Right hindlimb (tissue), 1 donor: ENCODE results near the gene PRSS27.
"Not testable (repeated sequence)": the region's sequence is repeated elsewhere in the genome, so short reads cannot be mapped to it uniquely, and the experiment has no call there.

Source experiments
- DNase-seq: peaks from one replicate; pipeline ENCODE4 v3.0.0-alpha.2; 2018

Gene PRSS27

DNA sequence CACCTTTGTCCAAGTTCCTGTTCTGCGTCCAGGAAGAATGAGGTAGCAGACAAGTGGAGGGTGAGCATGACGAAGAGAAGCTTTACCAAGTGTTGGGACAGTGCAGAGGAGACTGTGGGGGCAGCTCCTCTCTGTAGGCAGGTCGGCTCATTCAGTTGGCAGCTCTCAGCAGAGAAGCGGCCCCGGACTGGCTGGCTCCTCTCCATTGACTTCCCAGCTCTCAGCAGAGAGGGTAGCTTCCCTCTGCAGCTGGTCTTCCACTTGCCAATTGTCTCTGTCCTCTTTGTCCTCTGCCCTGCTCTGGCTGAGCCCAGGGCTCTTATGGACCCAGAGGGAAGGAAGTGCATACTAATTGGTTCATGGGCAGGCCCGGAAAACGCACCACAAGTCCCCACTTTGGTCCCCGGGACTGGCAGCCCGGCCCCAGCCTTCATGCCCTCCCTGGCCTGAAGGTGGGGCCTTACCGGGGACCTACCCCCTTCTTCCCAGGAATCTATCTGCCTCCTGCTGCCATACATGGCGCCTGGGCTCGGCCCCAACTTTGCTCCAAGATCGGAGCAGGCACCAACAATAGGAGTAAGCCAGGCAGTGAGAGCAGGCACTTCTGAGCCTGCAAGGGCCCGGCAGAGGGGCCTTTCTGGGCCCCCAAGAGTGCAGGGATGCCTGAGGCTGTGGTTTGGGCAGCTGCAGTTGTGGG, 27.6 kb downstream of the PRSS27 start:
- DNase-seq, result peak; percentile 63

DNA sequence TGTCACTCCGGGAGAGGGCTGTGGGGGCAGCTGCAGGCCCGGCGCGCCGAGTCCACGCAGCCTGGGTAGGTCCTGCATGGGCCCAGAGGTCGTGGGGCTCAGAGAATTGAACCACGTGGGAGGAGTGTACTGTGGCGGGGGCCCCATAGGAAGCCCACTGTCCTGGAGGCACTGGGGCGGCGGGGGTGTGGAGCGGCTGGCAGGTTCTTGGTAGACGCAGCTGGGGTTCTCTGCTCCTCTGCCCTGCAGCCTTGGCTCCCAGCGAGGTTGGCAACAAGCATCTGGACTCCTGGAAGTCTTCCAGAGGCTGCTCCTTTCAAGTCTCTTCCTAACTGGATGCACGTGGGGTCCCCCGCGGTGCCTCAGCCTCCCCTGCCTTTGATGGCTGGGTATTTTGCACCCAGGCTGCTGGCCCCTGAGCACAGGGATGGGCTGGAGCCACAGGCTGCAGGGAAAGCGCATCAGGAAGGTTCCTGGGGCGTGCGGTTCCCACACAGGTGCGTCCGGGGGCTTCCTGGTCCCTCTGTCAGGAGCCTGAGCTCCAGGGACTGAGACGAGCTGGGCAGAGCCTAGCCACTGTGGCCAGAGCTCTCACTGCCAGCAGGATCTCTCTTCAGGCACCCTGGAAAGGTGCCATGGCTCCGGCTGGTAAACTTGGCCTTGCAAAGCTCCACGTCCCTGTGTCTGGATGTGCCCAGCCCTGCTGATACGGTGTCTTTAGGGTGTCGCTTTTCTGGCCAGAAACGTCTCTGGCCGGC, 28.4 kb downstream of the PRSS27 start:
- no peak for DNase-seq

DNA sequence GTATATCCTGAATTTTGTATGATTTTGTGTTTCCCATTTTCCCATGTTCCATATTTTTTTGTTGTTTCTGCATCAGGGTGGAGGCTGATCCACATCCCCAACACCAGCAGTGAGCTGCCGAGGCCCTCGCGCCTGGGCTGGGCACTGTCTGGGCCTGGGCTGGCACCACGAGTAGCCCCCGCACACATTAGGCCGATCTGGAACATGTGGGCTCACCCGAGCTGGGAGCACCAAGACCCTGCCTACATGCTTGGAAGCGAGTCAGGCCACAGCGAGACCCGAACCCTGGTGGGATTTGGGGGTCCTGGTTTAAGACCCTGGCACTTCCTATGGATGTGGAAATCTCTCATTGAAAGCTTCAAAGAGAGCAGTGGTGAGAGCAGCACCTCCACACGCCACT, 29.2 kb downstream of the PRSS27 start:
- no peak for DNase-seq

DNA sequence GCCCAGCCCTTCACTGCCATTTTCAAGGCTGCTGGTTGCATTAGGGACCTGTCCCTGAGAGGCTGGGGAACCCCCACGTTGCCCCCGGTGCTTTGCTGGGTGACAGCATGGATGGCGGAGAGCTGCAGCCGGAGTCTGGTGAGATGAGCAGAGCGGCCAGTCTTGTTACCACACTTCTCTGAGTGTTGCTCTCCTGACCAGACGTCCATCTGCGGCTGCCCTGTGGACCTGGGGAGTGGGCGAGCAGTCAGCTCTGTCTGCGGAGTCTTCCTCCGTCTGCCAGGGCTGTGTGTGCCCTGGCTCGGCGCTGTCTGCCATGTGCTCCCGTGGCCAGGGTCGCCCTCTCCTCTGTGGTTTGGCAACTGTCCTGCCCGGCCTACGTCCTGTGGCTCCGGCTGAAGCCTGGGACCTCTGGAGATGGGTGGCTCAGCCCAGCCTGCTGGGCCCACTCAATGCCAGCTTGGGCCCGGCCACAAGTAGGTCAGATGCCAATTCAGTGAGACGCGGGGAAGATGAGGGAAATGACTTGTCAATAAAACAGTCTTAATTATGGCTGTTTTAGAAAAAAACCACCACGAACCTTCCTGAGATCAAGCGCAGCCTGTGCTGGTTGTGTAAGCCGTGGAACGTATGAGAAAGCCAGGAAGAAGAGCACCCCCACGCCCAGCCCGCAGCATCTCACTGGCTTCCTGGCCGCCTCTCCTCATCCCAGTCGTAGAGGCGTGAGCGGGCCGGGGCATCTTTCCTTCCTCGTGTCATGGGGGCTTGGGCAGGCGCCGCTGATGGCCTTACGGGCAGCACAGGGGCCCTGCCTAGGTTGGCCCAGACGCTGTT, 29.8 kb downstream of the PRSS27 start:
- no peak for DNase-seq

DNA sequence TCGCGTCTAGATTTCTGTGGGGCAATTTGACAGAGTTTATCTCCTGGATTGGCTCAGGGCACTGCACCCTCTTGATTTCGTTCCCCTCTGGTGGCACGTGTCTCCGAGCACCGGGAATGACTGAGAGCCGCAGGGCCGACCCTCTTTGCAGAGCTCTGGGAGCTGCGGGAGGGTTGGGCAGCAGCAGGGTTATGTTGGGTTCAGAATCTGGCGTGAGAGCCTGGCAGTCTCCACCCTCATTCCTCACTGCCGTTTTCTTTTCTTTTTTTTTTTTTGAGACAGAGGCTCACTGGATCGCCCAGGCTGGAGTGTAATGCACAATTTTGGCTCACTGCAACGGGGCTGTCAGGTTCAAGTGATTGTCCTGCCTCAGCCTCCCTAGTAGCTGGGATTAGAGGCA, 30.6 kb downstream of the PRSS27 start:
- not testable (repeated sequence) for DNase-seq

DNA sequence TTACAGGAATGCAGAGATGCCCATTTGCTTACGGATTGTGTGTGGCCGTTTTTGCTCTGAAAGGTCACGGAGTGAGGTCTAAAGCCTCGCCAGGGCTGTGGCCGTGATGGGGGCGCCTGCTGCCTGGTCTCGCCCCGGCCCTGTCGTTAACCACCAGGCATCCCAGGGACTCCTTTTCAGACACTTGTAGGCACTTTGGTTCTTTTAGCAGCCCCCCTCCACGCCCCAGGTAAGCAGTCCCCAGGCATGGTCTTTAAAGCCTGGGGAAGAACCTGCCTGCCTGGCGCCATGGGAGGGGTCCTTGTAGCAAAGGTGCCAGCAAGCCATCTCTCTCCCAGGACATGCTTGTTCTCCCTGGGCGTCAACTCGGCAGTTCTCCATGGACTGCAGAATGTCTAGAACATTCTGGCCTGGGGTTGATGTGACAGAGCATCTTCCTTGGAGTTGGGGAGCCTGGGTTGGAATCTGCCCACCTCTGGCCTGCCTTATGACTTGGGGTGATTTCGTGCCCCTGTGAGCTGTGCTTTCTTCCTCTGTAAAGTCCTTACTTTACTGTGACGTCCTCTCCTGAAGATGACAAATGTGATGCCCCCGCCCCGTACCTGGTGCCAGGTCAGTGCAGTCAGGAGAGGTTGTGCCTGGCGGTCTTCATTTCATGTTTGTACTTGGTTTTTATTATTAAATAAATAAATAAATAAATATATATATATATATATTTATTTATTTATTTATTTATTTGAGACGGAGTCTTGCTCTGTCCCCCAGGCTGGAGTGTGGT, 32.3 kb downstream of the PRSS27 start:
- no peak for DNase-seq

DNA sequence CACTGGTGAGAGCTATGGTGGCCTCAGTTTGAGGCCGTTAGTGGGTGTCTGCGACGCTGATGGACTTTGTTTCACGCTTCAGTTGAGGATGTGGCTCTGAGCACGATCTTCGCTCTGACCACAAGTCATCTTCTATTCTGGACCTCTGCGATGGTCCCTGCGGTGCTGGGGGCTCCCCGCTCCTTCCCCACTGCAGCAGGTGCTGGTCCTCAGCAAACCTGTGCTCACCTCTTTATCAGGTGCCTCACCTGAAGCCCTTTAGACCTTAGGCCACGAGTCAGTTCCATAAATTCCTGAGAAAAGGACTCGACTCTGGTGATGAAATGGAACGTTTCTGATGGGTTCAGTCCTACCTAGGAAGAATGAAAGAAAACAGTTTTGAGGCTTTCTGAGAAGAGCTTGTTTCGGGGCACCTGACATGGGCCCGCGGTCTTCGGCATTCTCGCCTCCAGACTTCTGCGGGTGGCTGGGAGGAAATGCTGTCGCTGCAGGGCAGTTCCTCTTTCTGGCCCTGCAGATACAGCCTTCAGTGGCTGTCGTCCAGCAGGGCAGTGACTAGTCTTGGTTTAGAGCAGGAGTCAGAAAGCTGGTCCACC, 33.0 kb downstream of the PRSS27 start:
- no peak for DNase-seq

DNA sequence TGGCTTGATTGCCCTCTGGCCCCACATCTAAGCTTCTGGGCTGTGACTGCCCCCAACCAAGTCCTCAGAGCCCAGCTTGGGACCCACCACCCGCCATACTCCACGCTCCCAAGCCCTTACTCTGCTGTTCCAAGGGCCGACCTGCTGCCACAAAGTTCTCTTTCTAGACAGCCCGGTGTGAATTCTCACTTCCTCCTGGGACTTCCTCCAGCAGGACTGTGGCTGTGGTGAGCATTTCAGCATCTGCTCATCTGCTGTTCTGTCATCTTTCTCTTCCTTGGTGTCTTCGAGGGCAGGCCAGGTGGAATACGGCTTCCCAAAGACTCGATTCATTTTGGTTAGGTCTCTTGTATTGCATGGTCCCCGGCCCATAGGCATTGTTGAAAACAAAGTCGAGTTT, 33.9 kb downstream of the PRSS27 start:
- not testable (repeated sequence) for DNase-seq

DNA sequence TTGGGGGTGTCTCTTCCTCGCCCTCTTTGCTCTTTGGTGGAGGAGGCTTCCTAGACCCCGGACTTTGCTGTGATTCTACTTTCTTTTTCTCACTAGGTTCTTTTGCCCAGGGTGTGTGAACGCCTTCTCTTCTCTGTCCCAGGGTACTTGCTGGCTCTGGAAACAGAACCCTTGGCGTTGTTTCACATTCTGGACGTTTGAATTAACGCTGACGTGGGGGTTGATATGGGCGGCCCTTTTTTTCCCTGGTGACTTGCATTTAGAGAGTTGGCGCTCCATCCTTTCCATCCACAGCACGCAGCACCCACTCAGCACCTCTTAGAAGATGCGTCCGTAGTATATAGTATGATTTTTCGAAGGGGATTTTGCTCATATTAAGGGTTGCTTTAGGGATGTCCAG, 37.0 kb downstream of the PRSS27 start:
- not testable (repeated sequence) for DNase-seq

DNA sequence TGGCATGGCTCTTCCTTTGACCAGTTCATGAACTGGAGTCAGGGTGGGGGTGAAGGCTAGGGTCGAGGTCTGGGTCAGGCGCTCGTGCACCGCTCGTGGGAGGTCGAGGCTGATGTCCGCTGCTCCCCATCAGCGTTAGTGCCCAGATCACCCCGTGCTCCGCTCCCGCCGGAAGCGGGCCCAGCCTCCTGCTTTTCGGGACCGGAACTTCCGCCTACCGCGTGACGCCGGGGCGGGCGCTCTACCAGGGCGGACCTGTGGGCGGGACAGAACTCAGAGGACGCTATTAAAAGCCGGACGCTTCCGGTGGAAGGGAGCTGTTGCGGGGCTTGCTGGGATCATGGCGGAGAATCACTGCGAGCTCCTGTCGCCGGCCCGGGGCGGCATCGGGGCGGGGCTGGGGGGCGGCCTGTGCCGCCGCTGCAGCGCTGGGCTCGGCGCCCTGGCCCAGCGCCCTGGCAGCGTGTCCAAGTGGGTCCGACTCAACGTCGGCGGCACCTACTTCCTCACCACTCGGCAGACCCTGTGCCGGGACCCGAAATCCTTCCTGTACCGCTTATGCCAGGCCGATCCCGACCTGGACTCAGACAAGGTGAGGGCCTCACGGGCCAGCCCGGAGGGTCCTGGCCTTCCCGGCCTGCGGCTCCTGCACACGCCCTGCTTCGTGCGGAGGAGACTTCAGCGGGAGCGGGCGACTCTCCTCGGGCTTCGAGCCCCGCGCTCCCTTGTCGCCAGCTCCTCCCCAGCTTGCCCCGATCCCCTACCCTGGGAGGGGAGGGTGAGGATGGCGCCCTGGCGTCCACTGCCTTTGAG, 37.6 kb downstream of the PRSS27 start, which contains the start of gene KCTD5:
TSS of gene KCTD5 (plus strand) at position 315 of the 813 bp plus-strand sequence. CDS start at position 341, 26 bp downstream.
- DNase-seq, result peak; percentile 97

DNA sequence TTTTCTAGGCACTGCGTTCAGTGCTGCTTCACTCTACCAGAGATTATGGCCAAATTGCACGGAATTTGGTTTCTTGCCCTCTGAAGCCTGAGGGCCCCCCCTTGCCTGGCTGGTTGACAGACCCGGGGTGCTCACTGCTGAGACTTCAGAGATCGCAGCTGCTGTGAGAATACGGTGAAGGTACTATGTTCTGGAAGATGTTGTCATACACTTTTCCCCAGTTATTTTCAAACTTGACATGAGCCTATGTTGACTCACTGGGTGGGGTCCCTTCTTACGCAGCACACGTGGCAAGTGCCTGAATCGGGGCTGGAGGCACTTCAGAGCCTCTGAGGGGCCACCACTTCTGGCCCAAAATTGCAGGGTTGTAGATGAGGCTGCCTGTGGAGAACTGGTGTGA, 39.7 kb downstream of the PRSS27 start:
- DNase-seq, result not testable (repeated sequence)

DNA sequence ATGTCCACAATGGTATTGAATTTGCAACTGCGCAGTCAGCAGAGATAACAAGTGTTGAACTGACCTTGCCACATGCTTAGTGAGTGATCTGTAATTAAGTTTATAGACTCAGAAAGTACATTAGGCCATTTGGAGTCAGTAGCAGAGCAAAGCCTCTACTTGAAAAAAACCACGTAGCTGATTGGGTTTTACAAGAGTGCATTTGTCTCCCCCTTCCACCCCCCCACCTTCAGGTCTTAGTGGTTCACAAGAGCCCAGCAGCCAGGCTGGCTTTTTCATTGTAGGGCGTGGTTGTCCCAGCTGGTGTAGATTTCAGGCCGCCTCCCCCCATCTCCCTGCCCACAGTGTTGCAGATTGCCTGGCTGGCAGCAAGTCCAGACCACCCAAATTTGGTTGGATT, 40.1 kb downstream of the PRSS27 start:
- peak; percentile 52 for DNase-seq

DNA sequence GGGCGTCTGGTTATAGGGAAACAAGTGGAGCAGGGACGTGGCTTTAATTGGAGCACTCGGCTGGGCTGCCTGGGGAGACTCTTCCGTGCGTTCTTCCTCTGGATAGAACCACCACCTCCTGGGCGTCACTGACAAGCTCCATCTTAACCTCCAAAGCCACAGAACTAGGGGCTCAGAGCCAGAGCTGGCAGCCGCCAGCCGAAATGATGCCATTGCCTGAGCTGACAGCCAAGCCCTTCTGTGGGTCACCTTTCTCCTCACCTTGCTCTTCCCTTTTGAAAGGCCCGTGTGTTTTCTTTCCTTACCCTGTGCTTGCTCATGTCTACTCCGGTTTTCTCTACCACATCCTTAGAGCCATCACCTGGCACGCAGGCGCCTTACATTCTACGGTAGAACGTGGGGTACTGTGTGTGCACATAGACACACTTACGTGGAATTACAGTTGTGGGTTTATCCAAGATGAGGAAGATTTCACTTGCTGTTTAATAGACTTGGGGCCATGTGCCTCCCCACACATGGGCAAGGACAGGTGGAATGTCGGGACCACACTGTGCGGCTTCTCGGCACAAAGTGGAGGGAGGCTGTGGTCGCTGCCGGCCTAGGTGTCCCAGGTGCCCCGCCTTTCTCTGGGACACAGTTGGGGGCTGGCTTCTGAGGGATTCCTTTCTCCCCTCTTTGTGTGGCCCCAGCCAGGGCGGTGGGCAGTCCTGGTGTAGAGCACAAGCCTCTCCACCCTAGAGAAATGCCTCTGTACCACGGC, 41.6 kb downstream of the PRSS27 start:
- DNase-seq, result not testable (repeated sequence)

DNA sequence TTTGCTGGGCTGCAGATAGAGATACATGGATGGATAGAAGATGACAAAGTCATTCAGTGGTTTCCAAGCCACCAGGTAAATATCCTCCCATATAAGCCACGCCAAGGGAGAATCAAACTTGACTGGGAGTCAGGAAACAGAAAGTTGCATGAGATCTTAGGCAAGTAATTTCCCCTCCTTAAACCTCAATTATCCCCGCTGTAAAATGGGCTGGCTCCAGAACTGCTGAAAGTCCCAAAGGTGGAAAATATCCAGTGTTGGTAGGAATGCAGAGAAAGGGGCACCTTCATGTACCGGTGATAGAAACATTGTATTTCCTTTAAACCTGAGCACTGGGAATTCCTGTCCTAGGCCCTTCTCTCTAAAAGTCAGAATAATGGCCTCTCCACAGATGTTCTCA, 43.1 kb downstream of the PRSS27 start:
- not testable (repeated sequence) for DNase-seq

DNA sequence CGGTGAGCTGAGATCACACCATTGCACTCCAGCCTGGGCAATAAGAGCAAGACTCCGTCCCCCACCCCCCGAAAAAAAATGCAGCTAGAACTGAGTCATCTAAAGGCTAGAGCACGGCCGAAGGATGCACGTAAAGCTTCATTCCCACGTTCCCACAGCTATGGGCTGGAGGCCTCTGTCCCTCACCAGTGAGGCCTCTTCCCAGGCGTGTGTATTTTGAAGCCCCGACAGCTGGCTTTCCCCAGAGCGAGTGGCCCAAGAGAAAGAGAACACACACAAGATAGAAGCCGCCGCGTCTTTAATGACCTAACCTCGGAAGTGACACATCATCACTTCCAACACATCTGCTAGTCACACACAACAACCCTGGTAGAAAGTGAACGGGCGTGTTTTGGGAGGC, 44.3 kb downstream of the PRSS27 start:
- DNase-seq, result no peak

DNA sequence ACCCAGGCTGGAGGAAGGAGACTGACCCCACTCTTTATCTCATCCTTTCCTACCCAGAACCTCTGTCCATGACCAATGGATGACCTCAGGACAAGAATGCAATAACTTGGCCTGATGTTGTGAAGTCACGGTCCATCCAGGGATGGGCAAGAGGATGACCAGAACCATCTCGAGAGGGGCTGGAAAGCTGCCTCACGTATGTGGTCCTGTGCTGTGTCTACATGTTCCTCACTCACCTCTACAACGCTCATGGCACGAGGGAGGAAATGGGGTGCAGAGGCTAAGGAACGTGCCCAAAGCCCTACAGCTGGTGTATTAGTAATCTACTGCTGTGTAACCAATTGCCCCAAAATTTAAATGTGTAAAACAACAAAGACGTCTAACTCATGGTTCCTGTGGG, 45.0 kb downstream of the PRSS27 start:
- no peak for DNase-seq

DNA sequence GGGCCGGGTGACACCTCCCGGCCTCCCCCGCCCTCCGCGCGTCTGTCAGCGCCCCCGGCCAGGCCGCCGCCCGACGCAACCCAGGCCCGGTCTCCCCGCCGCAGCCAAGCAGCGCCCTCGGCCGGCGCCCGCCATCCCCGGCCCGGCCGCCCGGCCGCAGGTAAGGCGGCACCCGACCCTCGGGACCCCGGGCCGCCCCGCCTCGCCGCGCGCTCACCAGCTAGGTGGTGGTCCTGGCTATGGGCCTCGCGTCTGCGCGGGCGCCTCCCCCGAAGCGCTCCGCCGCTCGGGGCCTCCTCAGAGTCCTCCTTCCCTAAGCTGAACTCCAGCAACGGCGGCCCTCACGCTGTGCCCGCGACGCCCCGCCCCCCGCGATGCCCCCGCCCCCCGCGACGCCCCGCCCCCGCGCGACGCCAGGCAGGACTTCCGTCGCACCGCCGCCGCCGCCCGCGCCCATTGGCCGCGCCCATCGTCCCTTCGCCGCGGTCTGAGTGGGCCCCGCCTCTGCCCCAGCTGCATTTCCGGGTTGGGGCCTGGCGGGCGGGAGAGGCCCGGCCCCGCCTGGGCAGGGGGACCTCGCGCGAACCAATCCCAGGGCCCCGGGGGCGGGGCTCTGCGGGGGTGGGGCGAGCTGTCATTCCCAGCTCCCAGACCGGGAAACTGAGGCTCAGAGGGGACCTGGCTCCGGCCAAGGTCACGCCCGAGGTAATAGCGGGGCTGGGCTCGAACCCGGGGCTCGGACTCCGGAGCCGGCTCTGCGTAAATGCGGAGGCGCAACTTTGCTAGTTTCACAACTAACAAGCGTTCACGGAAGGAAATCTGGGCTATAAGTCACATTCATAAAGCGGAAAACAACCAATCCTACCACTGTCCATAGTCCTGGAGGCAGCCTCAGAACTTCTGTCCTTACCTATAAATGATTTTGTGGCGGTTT, 46.7 kb downstream of the PRSS27 start:
- DNase-seq, result peak; percentile 98

DNA sequence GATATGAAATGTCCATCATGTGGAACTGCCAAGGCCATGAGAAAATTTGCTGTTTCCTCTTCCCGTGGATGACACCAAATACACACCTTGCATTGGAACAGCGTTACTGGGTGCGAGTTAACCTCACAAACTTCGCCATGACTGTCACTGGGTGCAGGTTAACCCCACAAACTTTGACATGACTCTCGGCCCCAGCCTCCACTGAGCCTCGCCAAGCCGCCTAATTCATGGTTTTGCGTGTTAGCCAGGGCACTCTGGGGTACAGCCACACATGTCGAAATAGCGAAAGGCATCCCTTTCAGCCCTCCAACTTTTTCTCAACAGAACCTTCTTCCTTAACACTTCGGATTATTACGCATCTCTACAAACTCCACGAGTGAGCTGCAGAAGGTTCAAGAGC, 48.3 kb downstream of the PRSS27 start:
- no peak for DNase-seq

DNA sequence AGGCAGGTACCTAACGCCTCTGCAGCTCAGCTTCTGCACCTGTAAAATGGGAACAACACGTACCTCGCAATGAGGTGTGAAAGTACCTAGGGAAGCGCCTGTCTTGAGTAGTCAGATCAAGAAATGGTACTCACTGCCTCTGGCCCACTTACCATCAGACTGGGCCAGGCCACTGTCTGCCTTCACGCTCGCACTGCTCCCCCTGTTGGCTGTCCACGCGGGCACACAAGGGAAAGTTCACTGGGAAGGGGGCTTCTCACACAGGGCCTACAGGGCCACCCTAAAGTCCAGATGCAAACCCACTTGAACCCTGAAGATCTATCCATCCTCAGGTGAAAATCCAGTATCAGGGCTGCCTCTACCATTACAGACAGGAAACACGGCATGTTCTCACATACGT, 48.8 kb downstream of the PRSS27 start:
- DNase-seq, result not testable (repeated sequence)
